ENCODE measurements around the gene ECHDC3. TPM values are rescaled to one million over a fixed set of nuclear protein-coding genes. Genes with fewer than 3 reads are reported as not detected.

The ECHDC3 gene
- total and polyA plus RNA-seq, 2 donors (not counting 3 experiments of a cell fraction or from before 2014, with no cell fraction given) = 6.0 to 7.3 TPM

DNA sequence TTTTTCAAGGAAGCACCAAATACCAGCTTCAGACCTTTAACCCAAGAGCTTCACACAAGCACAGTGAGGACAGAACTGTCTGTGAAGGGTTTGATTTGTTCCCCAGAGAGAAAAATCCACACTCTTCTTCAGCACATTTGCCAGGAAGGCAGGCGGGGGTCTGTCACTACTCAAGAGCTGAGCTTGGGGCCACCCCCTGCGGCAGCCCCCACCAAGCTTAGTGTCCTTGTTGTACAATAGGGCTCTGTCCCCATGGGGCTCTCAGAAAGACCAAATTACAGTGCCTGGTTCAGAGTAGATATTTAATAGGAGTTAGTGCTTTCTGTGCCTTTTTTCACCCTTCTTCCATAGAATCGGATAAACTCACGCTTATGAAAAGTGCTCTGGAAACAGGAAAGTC, 12.4 kb downstream of the ECHDC3 start:
- ChIA-PET POLR2A (no interaction called here), CTCF (interaction anchor here (1.0 to 1.2 kb wide), 2 partner anchors 239 to 330 kb away, joined by 3 to 5 read pairs; no protein-coding TSS in a partner anchor)
- dilution Hi-C loops (cut with MboI; ENCODE audit: extremely low pct_ligation_motif_present, low sequenced_read_pairs) = loop anchor here (25.0 kb wide), 1 partner anchor 242 kb away; no protein-coding TSS in a partner anchor
- Histone ChIP-seq H2AFZ (ENCODE audit: low read depth, low read length) (no peak overlapping the region), H3K4me1 (ENCODE audit: control insufficient read depth, extremely low read depth, insufficient read depth, low read length) (peaks cover 10% of the 10 kb centered on the region), H3K4me2 (ENCODE audit: insufficient read depth, low read length) (no peak overlapping the region), H3K9me1 (replicated peaks; ENCODE audit: control insufficient read depth, extremely low read depth, insufficient read depth, low read length) (no peaks in the 10 kb centered on the region), H3K4me3 (replicated peaks in 1 of 3; ENCODE audit: insufficient read depth in 1 of 3, low read depth in 1 of 3, low read length in 3 of 3) (no peak overlapping the region), H3K9ac (replicated peaks; ENCODE audit: extremely low read depth, insufficient read depth, low read length) (no peak overlapping the region), H3K27ac (ENCODE audit: insufficient read depth, low read depth, low read length) (no peak overlapping the region), H3K27me3 (ENCODE audit: control insufficient read depth in 2 of 2, insufficient read depth in 2 of 2, low read length in 2 of 2) (no peaks in the 10 kb centered on the region), H3K9me3 (replicated peaks; ENCODE audit: control insufficient read depth, insufficient read depth, low read length) (no peaks in the 10 kb centered on the region), H4K20me1 (replicated peaks; ENCODE audit: control insufficient read depth, extremely low read depth, insufficient read depth, low read length) (no peaks in the 10 kb centered on the region), H3K79me2 (ENCODE audit: control insufficient read depth, insufficient read depth, low read length) (no peaks in the 10 kb centered on the region), H3K36me3 (ENCODE audit: control insufficient read depth in 2 of 2, extremely low read depth in 1 of 2, insufficient read depth in 2 of 2, low read length in 2 of 2) (no peaks in the 10 kb centered on the region)
- no TSS peak for BruUV-seq (replicated peaks)
- intact Hi-C loops (cut with micrococcal nuclease) = loop anchor here (5.0 kb wide), 1 partner anchor 717 kb away; no protein-coding TSS in a partner anchor
- no peak for TF ChIP-seq POLR2A (IDR thresholded peaks at IDR 0.05; ENCODE audit: low read depth, low read length)
- TF ChIP-seq MYC (IDR thresholded peaks at IDR 0.05; ENCODE audit: low read depth, low read length) = no peak
- no peak for TF ChIP-seq FOS (IDR thresholded peaks at IDR 0.05; ENCODE audit: borderline replicate concordance, insufficient read depth, low read length)
- TF ChIP-seq EZH2 (IDR thresholded peaks at IDR 0.05; ENCODE audit: borderline replicate concordance, low read depth, low read length, severe bottlenecking) = no peak
- TF ChIP-seq POLR2AphosphoS5 (IDR thresholded peaks at IDR 0.05; ENCODE audit: insufficient read depth, low read depth, low read length) = no peak
- TF ChIP-seq, protein P1, sequence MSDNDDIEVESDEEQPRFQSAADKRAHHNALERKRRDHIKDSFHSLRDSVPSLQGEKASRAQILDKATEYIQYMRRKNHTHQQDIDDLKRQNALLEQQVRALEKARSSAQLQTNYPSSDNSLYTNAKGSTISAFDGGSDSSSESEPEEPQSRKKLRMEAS (IDR thresholded peaks at IDR 0.05; ENCODE audit: insufficient read depth, insufficient read length) = no peak
- TF ChIP-seq JUN (IDR thresholded peaks at IDR 0.05; ENCODE audit: borderline replicate concordance, insufficient read depth, insufficient read length, low read depth) = no peak
- no peak for TF ChIP-seq GATA2 (IDR thresholded peaks at IDR 0.05; ENCODE audit: insufficient read depth, insufficient read length, low read depth, low read length)
- TF ChIP-seq, protein P2, sequence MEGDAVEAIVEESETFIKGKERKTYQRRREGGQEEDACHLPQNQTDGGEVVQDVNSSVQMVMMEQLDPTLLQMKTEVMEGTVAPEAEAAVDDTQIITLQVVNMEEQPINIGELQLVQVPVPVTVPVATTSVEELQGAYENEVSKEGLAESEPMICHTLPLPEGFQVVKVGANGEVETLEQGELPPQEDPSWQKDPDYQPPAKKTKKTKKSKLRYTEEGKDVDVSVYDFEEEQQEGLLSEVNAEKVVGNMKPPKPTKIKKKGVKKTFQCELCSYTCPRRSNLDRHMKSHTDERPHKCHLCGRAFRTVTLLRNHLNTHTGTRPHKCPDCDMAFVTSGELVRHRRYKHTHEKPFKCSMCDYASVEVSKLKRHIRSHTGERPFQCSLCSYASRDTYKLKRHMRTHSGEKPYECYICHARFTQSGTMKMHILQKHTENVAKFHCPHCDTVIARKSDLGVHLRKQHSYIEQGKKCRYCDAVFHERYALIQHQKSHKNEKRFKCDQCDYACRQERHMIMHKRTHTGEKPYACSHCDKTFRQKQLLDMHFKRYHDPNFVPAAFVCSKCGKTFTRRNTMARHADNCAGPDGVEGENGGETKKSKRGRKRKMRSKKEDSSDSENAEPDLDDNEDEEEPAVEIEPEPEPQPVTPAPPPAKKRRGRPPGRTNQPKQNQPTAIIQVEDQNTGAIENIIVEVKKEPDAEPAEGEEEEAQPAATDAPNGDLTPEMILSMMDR (IDR thresholded peaks at IDR 0.05; ENCODE audit: extremely low read depth in 1 of 2, insufficient read depth in 1 of 2, low read depth in 1 of 2, low read length in 2 of 2) = no peak
- FAIRE-seq (no peak), DNase-seq (ENCODE audit: low read depth, low spot score) (no peak)
